Measurements from ENCODE around the gene CDC42BPG. TPM values are rescaled to one million over a fixed set of nuclear protein-coding genes. Genes with fewer than 3 reads are reported as not detected.

CDC42BPG gene
- total and polyA plus RNA-seq, 10 of the 15 experiments (the other 5 are each of a cell fraction or from before 2014, with no cell fraction given) = 0.02 to 1.3 (median 0.09) TPM; not detected in 1

- TF ChIP-seq ZBTB4 (CRISPR knock-in tag; IDR thresholded peaks at IDR 0.05) = no peak
- TF ChIP-seq MXI1 (IDR thresholded peaks at IDR 0.05; ENCODE audit: low read depth, low read length) = no peak
- TF ChIP-seq HDAC6 (IDR thresholded peaks at IDR 0.05; ENCODE audit: unreplicated experiment) = no peak
- no peak for TF ChIP-seq CHD1 (IDR thresholded peaks at IDR 0.05; ENCODE audit: low read depth, low read length)
- TF ChIP-seq ZZZ3 (IDR thresholded peaks at IDR 0.05; ENCODE audit: control insufficient read depth, insufficient read length, low read depth) = no peak
- no peak for TF ChIP-seq SREBF1 (IDR thresholded peaks at IDR 0.05; ENCODE audit: low read length)
- no peak for TF ChIP-seq TBL1XR1 (IDR thresholded peaks at IDR 0.05; ENCODE audit: low read depth, low read length)
- TF ChIP-seq ZNF217 (IDR thresholded peaks at IDR 0.05) = no peak
- TF ChIP-seq CHD2 (IDR thresholded peaks at IDR 0.05; ENCODE audit: borderline replicate concordance, low read depth, low read length) = no peak
- no peak for TF ChIP-seq NFXL1 (IDR thresholded peaks at IDR 0.05; ENCODE audit: borderline replicate concordance)
- TF ChIP-seq MTA3 (IDR thresholded peaks at IDR 0.05; ENCODE audit: borderline replicate concordance, low read length) = no peak
- no peak for TF ChIP-seq ZBTB33 (IDR thresholded peaks at IDR 0.05)
- no peak for TF ChIP-seq IRF5 (IDR thresholded peaks at IDR 0.05; ENCODE audit: borderline replicate concordance)
- TF ChIP-seq IRF4 (IDR thresholded peaks at IDR 0.05; ENCODE audit: low read depth, low read length) = no peak
- no peak for TF ChIP-seq PBX3 (IDR thresholded peaks at IDR 0.05; ENCODE audit: insufficient replicate concordance, low read depth, low read length)
- no peak for TF ChIP-seq E4F1 (IDR thresholded peaks at IDR 0.05; ENCODE audit: borderline replicate concordance, partially characterized antibody)
- TF ChIP-seq NR2F1 (conservative IDR thresholded peaks at IDR 0.05) = no peak
- no peak for TF ChIP-seq CHD4 (IDR thresholded peaks at IDR 0.05)
- no peak for TF ChIP-seq RAD21 (IDR thresholded peaks at IDR 0.05; ENCODE audit: insufficient read depth, low read depth, low read length)
Observed at GRCh38 chr11:64801561-64802369, 42.7 kb downstream of the CDC42BPG start (continued).
